Measurements from ENCODE around the gene ZNF804A. TPM values are rescaled to one million over a fixed set of nuclear protein-coding genes. Genes with fewer than 3 reads are reported as not detected.

The ZNF804A gene
- 4.0 and 6.0 TPM in 2 replicates for total RNA-seq (2014; rRNA removed; shearing (Covaris generic))

- peak; percentile 71 for DNase-seq (ENCODE audit: low spot score)
These were observed at the start of gene ZNF804A for GRCh38 chr2:184598316-184599053. Gene ZNF804A, plus strand, starts transcription at chr2:184598529. Its CDS starts 431 bp downstream, at chr2:184598960.

GRCh38 chr2:184549153-184549552 lies 49.2 kb upstream of the ZNF804A start:
- DNase-seq (ENCODE audit: low spot score) = no peak

- no peak for DNase-seq (ENCODE audit: low spot score)
These were observed 46.7 kb upstream of the ZNF804A start for GRCh38 chr2:184551626-184552025.

GRCh38 chr2:184554736-184555135 lies 43.6 kb upstream of the ZNF804A start:
- peak; percentile 32 for DNase-seq (ENCODE audit: low spot score)

GRCh38 chr2:184555352-184555751 lies 43.0 kb upstream of the ZNF804A start:
- DNase-seq (ENCODE audit: low spot score) = no peak

GRCh38 chr2:184556639-184557038 lies 41.7 kb upstream of the ZNF804A start:
- DNase-seq (ENCODE audit: low spot score) = no peak

- no peak for DNase-seq (ENCODE audit: low spot score)
These were observed 39.4 kb upstream of the ZNF804A start for GRCh38 chr2:184558713-184559464.

GRCh38 chr2:184560603-184561002 lies 37.7 kb upstream of the ZNF804A start:
- DNase-seq (ENCODE audit: low spot score) = no peak

- peak; percentile 14 for DNase-seq (ENCODE audit: low spot score)
These were observed 35.8 kb upstream of the ZNF804A start for GRCh38 chr2:184562532-184562931.

- DNase-seq (ENCODE audit: low spot score) = no peak
These were observed 34.2 kb upstream of the ZNF804A start for GRCh38 chr2:184564092-184564491.

- DNase-seq (ENCODE audit: low spot score) = no peak
These were observed 31.6 kb upstream of the ZNF804A start for GRCh38 chr2:184566716-184567115.

GRCh38 chr2:184577056-184577455 lies 21.3 kb upstream of the ZNF804A start:
- no peak for DNase-seq (ENCODE audit: low spot score)

GRCh38 chr2:184577743-184578142 lies 20.6 kb upstream of the ZNF804A start:
- DNase-seq (ENCODE audit: low spot score) = no peak

- DNase-seq (ENCODE audit: low spot score) = no peak
These were observed 19.1 kb upstream of the ZNF804A start for GRCh38 chr2:184579226-184579625.

- no peak for DNase-seq (ENCODE audit: low spot score)
These were observed 16.9 kb upstream of the ZNF804A start for GRCh38 chr2:184581391-184581790.

GRCh38 chr2:184589261-184589660 lies 9.1 kb upstream of the ZNF804A start:
- DNase-seq (ENCODE audit: low spot score) = no peak

- DNase-seq (ENCODE audit: low spot score) = peak; percentile 75
These were observed 1.4 kb upstream of the ZNF804A start for GRCh38 chr2:184596819-184597411.

GRCh38 chr2:184597571-184597991 lies 748 bp upstream of the ZNF804A start:
- peak; percentile 59 for DNase-seq (ENCODE audit: low spot score)

GRCh38 chr2:184598002-184598315 lies 370 bp upstream of the ZNF804A start:
- DNase-seq (ENCODE audit: low spot score) = no peak

GRCh38 chr2:184599054-184599871 lies 934 bp downstream of the ZNF804A start:
- peak; percentile 61 for DNase-seq (ENCODE audit: low spot score)

GRCh38 chr2:184599872-184600222 lies 1.5 kb downstream of the ZNF804A start:
- no peak for DNase-seq (ENCODE audit: low spot score)

GRCh38 chr2:184602734-184603133 lies 4.4 kb downstream of the ZNF804A start:
- DNase-seq (ENCODE audit: low spot score) = no peak
